Measurements from ENCODE around the gene MTCP1. TPM values are rescaled to one million over a fixed set of nuclear protein-coding genes. Genes with fewer than 3 reads are reported as not detected.

MTCP1 gene
- polyA plus RNA-seq, 1 experiment: 1.2 TPM

DNA sequence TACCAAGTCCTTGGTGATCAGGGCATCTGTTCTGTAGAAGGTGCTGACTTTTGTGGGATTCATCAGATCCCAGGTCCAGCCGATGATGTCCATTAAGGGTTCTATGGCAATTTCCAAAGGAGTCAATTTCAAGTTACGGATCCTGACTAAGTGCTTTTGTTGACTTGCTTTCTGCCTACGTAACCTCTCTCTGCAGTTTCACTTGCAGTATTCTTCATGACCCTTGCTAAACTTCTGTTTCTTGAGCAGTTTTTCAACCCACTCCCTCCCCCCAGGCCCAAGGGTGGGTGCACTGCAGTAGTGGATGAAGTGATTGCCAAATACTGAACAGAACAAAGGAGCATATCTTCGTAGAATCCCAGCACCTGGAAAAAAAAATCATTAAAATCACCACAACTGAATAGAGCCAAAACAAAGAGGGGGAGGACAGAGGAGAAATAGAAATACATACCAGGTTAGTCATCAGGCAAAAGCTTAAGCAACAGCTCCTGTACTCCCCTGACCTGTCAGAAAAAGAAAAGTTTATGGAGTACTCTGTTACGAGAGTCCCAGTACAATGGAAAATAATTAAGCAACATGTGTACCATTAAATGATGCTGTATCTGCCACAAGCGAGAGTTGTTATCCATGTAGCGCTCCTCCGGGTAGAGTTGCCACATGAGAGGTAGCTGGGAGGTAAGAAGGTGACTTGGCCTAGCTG, 5.8 kb downstream of the MTCP1 start:
- Histone ChIP-seq H3K4me3 (ENCODE audit: low read depth, low read length) (no peak overlapping the region), H3K27me3 (ENCODE audit: control insufficient read depth, insufficient read depth, low read length) (no peaks in the 10 kb centered on the region), H3K36me3 (ENCODE audit: control insufficient read depth, insufficient read depth, low read length) (no peaks in the 10 kb centered on the region; the same call in none of the 2 replicates)
- POLR2A ChIA-PET: no interaction called here
- TF ChIP-seq, protein P1, sequence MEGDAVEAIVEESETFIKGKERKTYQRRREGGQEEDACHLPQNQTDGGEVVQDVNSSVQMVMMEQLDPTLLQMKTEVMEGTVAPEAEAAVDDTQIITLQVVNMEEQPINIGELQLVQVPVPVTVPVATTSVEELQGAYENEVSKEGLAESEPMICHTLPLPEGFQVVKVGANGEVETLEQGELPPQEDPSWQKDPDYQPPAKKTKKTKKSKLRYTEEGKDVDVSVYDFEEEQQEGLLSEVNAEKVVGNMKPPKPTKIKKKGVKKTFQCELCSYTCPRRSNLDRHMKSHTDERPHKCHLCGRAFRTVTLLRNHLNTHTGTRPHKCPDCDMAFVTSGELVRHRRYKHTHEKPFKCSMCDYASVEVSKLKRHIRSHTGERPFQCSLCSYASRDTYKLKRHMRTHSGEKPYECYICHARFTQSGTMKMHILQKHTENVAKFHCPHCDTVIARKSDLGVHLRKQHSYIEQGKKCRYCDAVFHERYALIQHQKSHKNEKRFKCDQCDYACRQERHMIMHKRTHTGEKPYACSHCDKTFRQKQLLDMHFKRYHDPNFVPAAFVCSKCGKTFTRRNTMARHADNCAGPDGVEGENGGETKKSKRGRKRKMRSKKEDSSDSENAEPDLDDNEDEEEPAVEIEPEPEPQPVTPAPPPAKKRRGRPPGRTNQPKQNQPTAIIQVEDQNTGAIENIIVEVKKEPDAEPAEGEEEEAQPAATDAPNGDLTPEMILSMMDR (IDR thresholded peaks at IDR 0.05; ENCODE audit: insufficient read depth, low read depth, low read length): no peak
- DNase-seq (ENCODE audit: low read depth): no peak
- CTCF ChIA-PET: interaction anchor here (1.2 to 1.8 kb wide), 3 partner anchors 8 to 22 kb away, joined by 3 to 6 read pairs (median 5); no protein-coding TSS in a partner anchor

DNA sequence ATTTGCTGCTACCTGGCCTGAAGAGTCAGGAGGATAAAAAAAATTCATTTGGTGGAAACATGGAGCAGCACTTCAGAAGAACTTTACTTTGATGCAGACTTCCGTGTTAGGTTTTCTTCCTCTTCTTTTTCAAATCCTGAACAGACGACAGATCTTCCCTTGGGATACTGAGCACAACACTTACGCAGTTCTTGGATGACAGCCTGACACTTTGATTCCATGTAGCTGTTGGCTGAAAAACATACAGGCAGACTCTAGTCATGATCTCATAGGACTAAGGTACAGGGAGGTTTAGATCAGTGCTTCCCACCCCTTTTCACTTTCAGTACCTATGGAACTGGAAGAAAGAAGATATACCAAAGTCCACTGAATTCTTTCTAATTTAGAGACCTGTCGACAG, 9.2 kb downstream of the MTCP1 start:
- TF ChIP-seq, protein P1 (IDR thresholded peaks at IDR 0.05; ENCODE audit: insufficient read depth, low read depth, low read length): no peak
- H3K27me3 ChIP-seq (ENCODE audit: control insufficient read depth, insufficient read depth, low read length): no peaks in the 10 kb centered on the region
- no peak for DNase-seq (ENCODE audit: low read depth)
- ChIA-PET CTCF (interaction anchor here (0.6 to 1.7 kb wide), 3 partner anchors 10 to 57 kb away, joined by 3 to 4 read pairs (median 3); no protein-coding TSS in a partner anchor), POLR2A (no interaction called here)
- H3K4me3 ChIP-seq (ENCODE audit: low read depth, low read length): no peak overlapping the region
- no peaks in the 10 kb centered on the region; the same call in none of the 2 replicates for H3K36me3 ChIP-seq (ENCODE audit: control insufficient read depth, insufficient read depth, low read length)

DNA sequence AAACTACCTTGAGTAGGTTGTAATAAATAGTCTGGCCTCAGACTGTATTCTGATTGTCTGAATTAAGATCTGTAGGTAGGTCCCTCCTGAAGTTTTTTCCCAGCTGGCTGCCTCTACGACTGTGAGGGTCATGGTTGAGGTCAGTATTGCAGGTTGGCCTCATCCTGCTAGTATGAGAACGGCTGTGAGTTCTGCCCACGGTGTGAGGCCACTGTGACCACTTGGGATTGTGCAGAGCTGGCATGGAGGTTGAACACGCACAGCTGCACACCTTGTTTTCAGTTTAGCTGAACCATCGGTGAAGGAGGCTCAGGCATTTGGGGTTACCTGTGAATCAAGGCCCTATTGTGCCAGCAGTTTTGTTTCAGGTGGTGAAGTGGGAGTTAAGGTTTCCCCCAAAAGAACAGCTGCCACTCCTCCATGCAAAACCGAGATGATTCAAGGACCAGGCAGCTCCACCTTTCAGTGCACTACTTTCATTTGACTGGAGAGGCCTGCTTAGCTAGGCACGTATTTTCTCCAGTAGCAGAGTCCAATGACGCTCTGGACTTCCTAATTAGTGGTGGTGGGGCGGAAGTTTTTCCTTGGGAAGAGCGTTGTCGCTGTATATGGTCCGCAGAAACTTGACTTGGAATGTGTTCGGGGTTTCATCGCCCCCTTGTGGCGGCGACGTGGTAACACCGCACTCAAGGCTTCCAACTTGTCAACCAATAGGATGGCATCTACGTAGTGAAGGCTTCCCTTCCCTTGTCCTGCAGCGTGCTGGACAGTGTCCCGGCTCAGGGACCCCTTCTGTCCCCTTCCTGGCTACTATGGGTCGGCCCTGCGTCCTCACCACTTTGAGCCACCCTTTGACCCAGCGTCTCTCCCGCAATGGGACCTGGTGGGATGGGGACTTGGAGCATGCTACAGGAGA, 13.8 kb downstream of the MTCP1 start:
- Histone ChIP-seq H3K36me3 (ENCODE audit: control insufficient read depth, insufficient read depth, low read length) (no peaks in the 10 kb centered on the region; the same call in none of the 2 replicates), H3K27me3 (ENCODE audit: control insufficient read depth, insufficient read depth, low read length) (no peaks in the 10 kb centered on the region), H3K4me3 (ENCODE audit: low read depth, low read length) (no peak overlapping the region)
- TF ChIP-seq, protein P1 (IDR thresholded peaks at IDR 0.05; ENCODE audit: insufficient read depth, low read depth, low read length): peak; percentile 69
- ChIA-PET CTCF (interaction anchor here (0.8 to 1.6 kb wide), 5 partner anchors 8 to 40 kb away, joined by 4 to 7 read pairs (median 6); no protein-coding TSS in a partner anchor), POLR2A (no interaction called here)
- DNase-seq (ENCODE audit: low read depth): no peak

DNA sequence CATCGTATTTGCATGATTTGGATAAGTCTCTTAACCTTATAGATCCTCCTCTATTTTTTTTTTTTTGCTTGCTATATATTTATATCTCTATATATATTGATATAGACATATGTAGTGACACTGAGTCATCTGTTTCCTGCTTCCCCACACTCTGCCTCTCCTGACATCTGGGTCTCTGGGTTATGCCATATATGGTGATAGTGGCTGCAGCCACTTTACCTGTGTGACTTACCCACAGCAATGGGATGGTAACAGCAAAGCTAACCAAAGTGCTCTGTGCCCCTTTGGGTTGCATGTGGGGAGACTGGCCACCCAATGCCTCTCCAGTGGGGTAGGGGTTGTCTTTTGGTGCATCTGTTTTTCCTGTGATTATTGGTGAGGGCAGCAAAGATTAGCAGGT, 14.5 kb downstream of the MTCP1 start:
- H3K27me3 ChIP-seq (ENCODE audit: control insufficient read depth, insufficient read depth, low read length): no peaks in the 10 kb centered on the region
- H3K36me3 ChIP-seq (ENCODE audit: control insufficient read depth, insufficient read depth, low read length): no peaks in the 10 kb centered on the region; the same call in none of the 2 replicates
- no peak overlapping the region for H3K4me3 ChIP-seq (ENCODE audit: low read depth, low read length)
- CTCF ChIA-PET: interaction anchor here (0.8 to 1.6 kb wide), 4 partner anchors 8 to 39 kb away, joined by 5 to 7 read pairs (median 6); no protein-coding TSS in a partner anchor
- DNase-seq (ENCODE audit: low read depth): no peak
- POLR2A ChIA-PET: no interaction called here
- TF ChIP-seq, protein P1 (IDR thresholded peaks at IDR 0.05; ENCODE audit: insufficient read depth, low read depth, low read length): no peak

DNA sequence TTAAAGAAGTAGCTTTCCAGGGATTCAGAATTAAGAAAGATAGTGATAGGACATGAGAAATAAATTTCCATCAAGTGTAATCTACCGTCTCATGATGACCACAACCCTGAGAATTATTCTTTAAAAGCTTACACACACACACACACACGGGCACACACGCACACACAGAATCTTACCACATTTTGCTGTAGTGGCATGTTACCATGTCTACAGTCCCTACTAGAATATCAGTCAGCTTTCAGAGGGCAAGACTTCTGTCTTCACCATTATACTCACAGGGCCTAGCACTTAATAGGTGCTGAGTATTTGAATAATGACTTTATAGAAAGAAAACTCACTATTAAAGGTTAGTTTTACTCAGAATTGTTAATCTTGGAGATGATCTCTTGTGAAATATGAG, 15.4 kb downstream of the MTCP1 start:
- Histone ChIP-seq H3K4me3 (ENCODE audit: low read depth, low read length) (no peak overlapping the region), H3K27me3 (ENCODE audit: control insufficient read depth, insufficient read depth, low read length) (no peaks in the 10 kb centered on the region), H3K36me3 (ENCODE audit: control insufficient read depth, insufficient read depth, low read length) (no peaks in the 10 kb centered on the region; the same call in 1 of the 2 replicates)
- ChIA-PET POLR2A (no interaction called here), CTCF (no interaction called here)
- TF ChIP-seq, protein P1 (IDR thresholded peaks at IDR 0.05; ENCODE audit: insufficient read depth, low read depth, low read length): no peak
- no peak for DNase-seq (ENCODE audit: low read depth)

Measured in BJ (cell line).